HFFc6 (cell line): ENCODE data around the gene SENP1. TPM values are rescaled to one million over a fixed set of nuclear protein-coding genes. Genes with fewer than 3 reads are reported as not detected.
A peak's percentile ranks its signal among the peaks of the same experiment; 100 is the strongest.

Experiments used
- DNase-seq: peaks from one replicate; pipeline ENCODE4 v3.0.0-alpha.2; 2018
- H3K27ac Mint-ChIP-seq: 2 replicates; pipeline ENCODE4 v1.8.0; 2020; ENCODE audit warnings: mild to moderate bottlenecking, mixed read lengths
- H3K27me3 Mint-ChIP-seq: 2 replicates; pipeline ENCODE4 v1.8.0; 2021; ENCODE audit warnings: mild to moderate bottlenecking, moderate library complexity, mixed read lengths; ENCODE audit not compliant: insufficient read depth
- H3K36me3 Mint-ChIP-seq: 2 replicates; pipeline ENCODE4 v1.8.0; 2021; ENCODE audit warnings: low read depth, mixed read lengths
- H3K4me1 Mint-ChIP-seq: 2 replicates; pipeline ENCODE4 v1.8.0; 2020; ENCODE audit warnings: low read depth, mixed read lengths
- H3K4me3 Mint-ChIP-seq: 2 replicates; pipeline ENCODE4 v1.8.0; 2020; ENCODE audit warnings: mild to moderate bottlenecking, moderate library complexity, mixed read lengths
- H3K9me3 Mint-ChIP-seq: 2 replicates; pipeline ENCODE4 v1.8.0; 2020; ENCODE audit warnings: mild to moderate bottlenecking, mixed read lengths
- CTCF ChIP-seq: fragments of 200-600 bp; sonication (generic); IDR thresholded peaks from 2 replicates; pipeline ENCODE4 v1.5.0; 2021; ENCODE audit warnings: antibody characterized with exemption, mild to moderate bottlenecking
- total RNA-seq, 6 experiments: library from RNA; stranded (reverse); fragmentation: NEBNext Ultra II Directional; extraction: Animal tissue kit (Norgen Biotek cat#: 25700); gene quantifications; 2 replicates in 1 of 6; 3 replicates in 5 of 6; pipeline ENCODE4 v1.2.3, GENCODE V29; 2021

Gene SENP1
- total RNA-seq, 6 experiments from 2014 or later: 13.3 to 24.7 (median 17.2) TPM

GRCh38 chr12:48110691-48111311 lies 4.9 kb upstream of the SENP1 start:
- no peak for TF ChIP-seq CTCF
- no peak overlapping the region for H3K4me3 Mint-ChIP-seq
- no peaks in the 10 kb centered on the region for H3K36me3 Mint-ChIP-seq
- H3K27ac Mint-ChIP-seq: no peak overlapping the region
- DNase-seq: no peak
- peaks cover 24% of the 10 kb centered on the region for H3K27me3 Mint-ChIP-seq
- H3K4me1 Mint-ChIP-seq: peaks cover 13% of the 10 kb centered on the region
- H3K9me3 Mint-ChIP-seq: no peaks in the 10 kb centered on the region

- H3K36me3 Mint-ChIP-seq: no peaks in the 10 kb centered on the region
- no peak overlapping the region for H3K27ac Mint-ChIP-seq
- H3K4me3 Mint-ChIP-seq: no peak overlapping the region
- H3K27me3 Mint-ChIP-seq: peaks cover 14% of the 10 kb centered on the region
- peaks cover 13% of the 10 kb centered on the region for H3K4me1 Mint-ChIP-seq
- no peak for TF ChIP-seq CTCF
- H3K9me3 Mint-ChIP-seq: no peaks in the 10 kb centered on the region
- no peak for DNase-seq
Observed at GRCh38 chr12:48109424-48109823, 3.5 kb upstream of the SENP1 start.

- Mint-ChIP-seq H3K4me3 (peak overlapping the region; percentile 95), H3K27me3 (peaks cover 3% of the 10 kb centered on the region), H3K9me3 (no peaks in the 10 kb centered on the region), H3K4me1 (peaks cover 28% of the 10 kb centered on the region), H3K27ac (peak overlapping the region; percentile 99), H3K36me3 (no peaks in the 10 kb centered on the region; the same call in 1 of the 2 replicates)
- DNase-seq: no peak
- TF ChIP-seq CTCF: no peak
Observed at GRCh38 chr12:48106681-48107613, 1.1 kb upstream of the SENP1 start.

- Mint-ChIP-seq H3K36me3 (no peaks in the 10 kb centered on the region; the same call in 1 of the 2 replicates), H3K27ac (peak overlapping the region; percentile 99), H3K27me3 (peaks cover 3% of the 10 kb centered on the region), H3K4me3 (peak overlapping the region; percentile 95), H3K4me1 (peaks cover 28% of the 10 kb centered on the region), H3K9me3 (no peaks in the 10 kb centered on the region)
- DNase-seq: peak; percentile 9
- TF ChIP-seq CTCF: no peak
Observed at GRCh38 chr12:48105321-48105866, 485 bp downstream of the SENP1 start.

GRCh38 chr12:48104531-48104930 lies 1.3 kb downstream of the SENP1 start:
- H3K4me3 Mint-ChIP-seq: peak overlapping the region; percentile 95
- H3K4me1 Mint-ChIP-seq: peaks cover 28% of the 10 kb centered on the region
- H3K9me3 Mint-ChIP-seq: no peaks in the 10 kb centered on the region
- TF ChIP-seq CTCF: no peak
- DNase-seq: no peak
- no peaks in the 10 kb centered on the region; the same call in 1 of the 2 replicates for H3K36me3 Mint-ChIP-seq
- H3K27ac Mint-ChIP-seq: peak overlapping the region; percentile 27
- no peaks in the 10 kb centered on the region; the same call in 1 of the 2 replicates for H3K27me3 Mint-ChIP-seq
